SK-N-SH (cell line): ENCODE data around the gene ADH5.

ENCODE experiments used
- GABPA ChIP-seq: IDR thresholded peaks from 2 replicates; pipeline ENCODE4 v1.4.0; 2012; ENCODE audit warnings: low read depth, mild to moderate bottlenecking
- NFIC ChIP-seq: IDR thresholded peaks from 2 replicates; pipeline ENCODE4 v1.4.0; 2012; ENCODE audit warnings: borderline replicate concordance
- RAD21 ChIP-seq: IDR thresholded peaks from 2 replicates; pipeline ENCODE4 v1.6.1; 2012; ENCODE audit warnings: mild to moderate bottlenecking, low read length
- RCOR1 ChIP-seq: fragments of 150-350 bp; IDR thresholded peaks from 2 replicates; pipeline ENCODE4 v1.6.1; 2017; ENCODE audit warnings: antibody characterized with exemption, low read length
- RFX5 ChIP-seq: IDR thresholded peaks from 2 replicates; pipeline ENCODE4 v1.6.1; 2012; ENCODE audit warnings: mild to moderate bottlenecking, improper control_type of control experiment, low read length
- YY1 ChIP-seq: IDR thresholded peaks from 2 replicates; pipeline ENCODE4 v1.4.0; 2012; ENCODE audit warnings: low read depth, mild to moderate bottlenecking
- TF ChIP-seq, protein P1 (sequence below): fragments of 200-600 bp; sonication (generic); IDR thresholded peaks from 2 replicates; pipeline ENCODE4 v1.6.1; 2017; ENCODE audit warnings: antibody characterized with exemption, mild to moderate bottlenecking, moderate library complexity
- TF ChIP-seq, protein P2 (sequence below): IDR thresholded peaks from 2 replicates; pipeline ENCODE4 v1.4.0; 2012; ENCODE audit warnings: low read depth, borderline replicate concordance
- TF ChIP-seq, protein P3 (sequence below): IDR thresholded peaks from 2 replicates; pipeline ENCODE4 v1.6.1; 2012; ENCODE audit warnings: mild to moderate bottlenecking, low read depth, low read length, moderate library complexity

DNA sequence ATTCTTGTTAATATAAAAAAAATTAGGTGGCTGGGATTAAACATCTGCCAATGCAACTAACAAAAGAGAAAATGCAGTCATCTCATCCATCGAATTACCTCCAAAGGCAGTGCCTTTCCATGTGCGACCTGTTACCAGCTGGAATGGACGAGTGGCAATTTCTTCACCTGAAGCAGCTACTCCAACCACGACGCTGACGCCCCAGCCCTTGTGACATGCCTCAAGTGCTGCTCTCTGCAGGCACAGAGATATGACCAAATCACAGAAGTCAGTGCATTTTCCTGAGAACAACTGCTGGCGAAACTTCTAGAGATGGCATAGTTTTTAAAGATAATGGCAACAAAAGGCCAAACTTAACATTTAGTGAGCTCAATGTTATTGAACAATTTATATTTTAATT is 13.8 kb downstream of the ADH5 start:
- TF ChIP-seq RAD21 (no peak), YY1 (no peak), RFX5 (no peak), NFIC (no peak), GABPA (no peak), RCOR1 (no peak)
- TF ChIP-seq, protein P1, sequence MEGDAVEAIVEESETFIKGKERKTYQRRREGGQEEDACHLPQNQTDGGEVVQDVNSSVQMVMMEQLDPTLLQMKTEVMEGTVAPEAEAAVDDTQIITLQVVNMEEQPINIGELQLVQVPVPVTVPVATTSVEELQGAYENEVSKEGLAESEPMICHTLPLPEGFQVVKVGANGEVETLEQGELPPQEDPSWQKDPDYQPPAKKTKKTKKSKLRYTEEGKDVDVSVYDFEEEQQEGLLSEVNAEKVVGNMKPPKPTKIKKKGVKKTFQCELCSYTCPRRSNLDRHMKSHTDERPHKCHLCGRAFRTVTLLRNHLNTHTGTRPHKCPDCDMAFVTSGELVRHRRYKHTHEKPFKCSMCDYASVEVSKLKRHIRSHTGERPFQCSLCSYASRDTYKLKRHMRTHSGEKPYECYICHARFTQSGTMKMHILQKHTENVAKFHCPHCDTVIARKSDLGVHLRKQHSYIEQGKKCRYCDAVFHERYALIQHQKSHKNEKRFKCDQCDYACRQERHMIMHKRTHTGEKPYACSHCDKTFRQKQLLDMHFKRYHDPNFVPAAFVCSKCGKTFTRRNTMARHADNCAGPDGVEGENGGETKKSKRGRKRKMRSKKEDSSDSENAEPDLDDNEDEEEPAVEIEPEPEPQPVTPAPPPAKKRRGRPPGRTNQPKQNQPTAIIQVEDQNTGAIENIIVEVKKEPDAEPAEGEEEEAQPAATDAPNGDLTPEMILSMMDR, result no peak
- TF ChIP-seq, protein P2, sequence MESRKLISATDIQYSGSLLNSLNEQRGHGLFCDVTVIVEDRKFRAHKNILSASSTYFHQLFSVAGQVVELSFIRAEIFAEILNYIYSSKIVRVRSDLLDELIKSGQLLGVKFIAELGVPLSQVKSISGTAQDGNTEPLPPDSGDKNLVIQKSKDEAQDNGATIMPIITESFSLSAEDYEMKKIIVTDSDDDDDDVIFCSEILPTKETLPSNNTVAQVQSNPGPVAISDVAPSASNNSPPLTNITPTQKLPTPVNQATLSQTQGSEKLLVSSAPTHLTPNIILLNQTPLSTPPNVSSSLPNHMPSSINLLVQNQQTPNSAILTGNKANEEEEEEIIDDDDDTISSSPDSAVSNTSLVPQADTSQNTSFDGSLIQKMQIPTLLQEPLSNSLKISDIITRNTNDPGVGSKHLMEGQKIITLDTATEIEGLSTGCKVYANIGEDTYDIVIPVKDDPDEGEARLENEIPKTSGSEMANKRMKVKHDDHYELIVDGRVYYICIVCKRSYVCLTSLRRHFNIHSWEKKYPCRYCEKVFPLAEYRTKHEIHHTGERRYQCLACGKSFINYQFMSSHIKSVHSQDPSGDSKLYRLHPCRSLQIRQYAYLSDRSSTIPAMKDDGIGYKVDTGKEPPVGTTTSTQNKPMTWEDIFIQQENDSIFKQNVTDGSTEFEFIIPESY, result no peak
- TF ChIP-seq, protein P3, sequence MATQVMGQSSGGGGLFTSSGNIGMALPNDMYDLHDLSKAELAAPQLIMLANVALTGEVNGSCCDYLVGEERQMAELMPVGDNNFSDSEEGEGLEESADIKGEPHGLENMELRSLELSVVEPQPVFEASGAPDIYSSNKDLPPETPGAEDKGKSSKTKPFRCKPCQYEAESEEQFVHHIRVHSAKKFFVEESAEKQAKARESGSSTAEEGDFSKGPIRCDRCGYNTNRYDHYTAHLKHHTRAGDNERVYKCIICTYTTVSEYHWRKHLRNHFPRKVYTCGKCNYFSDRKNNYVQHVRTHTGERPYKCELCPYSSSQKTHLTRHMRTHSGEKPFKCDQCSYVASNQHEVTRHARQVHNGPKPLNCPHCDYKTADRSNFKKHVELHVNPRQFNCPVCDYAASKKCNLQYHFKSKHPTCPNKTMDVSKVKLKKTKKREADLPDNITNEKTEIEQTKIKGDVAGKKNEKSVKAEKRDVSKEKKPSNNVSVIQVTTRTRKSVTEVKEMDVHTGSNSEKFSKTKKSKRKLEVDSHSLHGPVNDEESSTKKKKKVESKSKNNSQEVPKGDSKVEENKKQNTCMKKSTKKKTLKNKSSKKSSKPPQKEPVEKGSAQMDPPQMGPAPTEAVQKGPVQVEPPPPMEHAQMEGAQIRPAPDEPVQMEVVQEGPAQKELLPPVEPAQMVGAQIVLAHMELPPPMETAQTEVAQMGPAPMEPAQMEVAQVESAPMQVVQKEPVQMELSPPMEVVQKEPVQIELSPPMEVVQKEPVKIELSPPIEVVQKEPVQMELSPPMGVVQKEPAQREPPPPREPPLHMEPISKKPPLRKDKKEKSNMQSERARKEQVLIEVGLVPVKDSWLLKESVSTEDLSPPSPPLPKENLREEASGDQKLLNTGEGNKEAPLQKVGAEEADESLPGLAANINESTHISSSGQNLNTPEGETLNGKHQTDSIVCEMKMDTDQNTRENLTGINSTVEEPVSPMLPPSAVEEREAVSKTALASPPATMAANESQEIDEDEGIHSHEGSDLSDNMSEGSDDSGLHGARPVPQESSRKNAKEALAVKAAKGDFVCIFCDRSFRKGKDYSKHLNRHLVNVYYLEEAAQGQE, result no peak
